HG02852 (cell line): Measurements from ENCODE around the gene CCDC88C.
"Not testable (repeated sequence)": the region's sequence is repeated elsewhere in the genome, so short reads cannot be mapped to it uniquely, and the experiment has no call there.

Source experiments
- ATAC-seq: cut with Tn5 transposase; IDR thresholded peaks from one replicate; pipeline ENCODE4 v1.9.1; 2021; ENCODE audit warnings: mild to moderate bottlenecking, moderate library complexity; ENCODE audit not compliant: unreplicated experiment

Gene CCDC88C

GRCh38 chr14:91416744-91417119, 888 bp downstream of the CCDC88C start:
- no peak for ATAC-seq

- ATAC-seq = peak; percentile 58
Observed at GRCh38 chr14:91415794-91416743, 1.6 kb downstream of the CCDC88C start.

- no peak for ATAC-seq
Observed at GRCh38 chr14:91414475-91414833, 3.2 kb downstream of the CCDC88C start.

GRCh38 chr14:91413547-91414474, 3.8 kb downstream of the CCDC88C start:
- no peak for ATAC-seq

- no peak for ATAC-seq
Observed at GRCh38 chr14:91412939-91413338, 4.7 kb downstream of the CCDC88C start.

- ATAC-seq = peak; percentile 46
Observed at GRCh38 chr14:91410771-91411536, 6.7 kb downstream of the CCDC88C start.

- ATAC-seq = no peak
Observed at GRCh38 chr14:91409928-91410718, 7.5 kb downstream of the CCDC88C start.

- ATAC-seq = not testable (repeated sequence)
Observed at GRCh38 chr14:91409240-91409639, 8.4 kb downstream of the CCDC88C start.

GRCh38 chr14:91406982-91407381, 10.6 kb downstream of the CCDC88C start:
- ATAC-seq = no peak

GRCh38 chr14:91406451-91406850, 11.2 kb downstream of the CCDC88C start:
- ATAC-seq = no peak

- no peak for ATAC-seq
Observed at GRCh38 chr14:91405724-91406435, 11.7 kb downstream of the CCDC88C start.

GRCh38 chr14:91405241-91405721, 12.3 kb downstream of the CCDC88C start:
- ATAC-seq = no peak

- no peak for ATAC-seq
Observed at GRCh38 chr14:91402771-91403600, 14.6 kb downstream of the CCDC88C start.

GRCh38 chr14:91402348-91402747, 15.3 kb downstream of the CCDC88C start:
- no peak for ATAC-seq

GRCh38 chr14:91401751-91402150, 15.9 kb downstream of the CCDC88C start:
- no peak for ATAC-seq

- ATAC-seq = no peak
Observed at GRCh38 chr14:91400696-91401095, 16.9 kb downstream of the CCDC88C start.

- peak; percentile 44 for ATAC-seq
Observed at GRCh38 chr14:91399868-91400640, 17.6 kb downstream of the CCDC88C start.

- ATAC-seq = no peak
Observed at GRCh38 chr14:91398707-91399106, 18.9 kb downstream of the CCDC88C start.
